GM19099 (cell line): Measurements from ENCODE around the gene ABAT.

Source experiments
- POLR2A ChIP-seq: IDR thresholded peaks from 3 replicates; pipeline ENCODE4 v1.6.1; 2011; ENCODE audit warnings: low read depth; ENCODE audit not compliant: insufficient read length; ENCODE audit errors: extremely low read depth

The ABAT gene

DNA sequence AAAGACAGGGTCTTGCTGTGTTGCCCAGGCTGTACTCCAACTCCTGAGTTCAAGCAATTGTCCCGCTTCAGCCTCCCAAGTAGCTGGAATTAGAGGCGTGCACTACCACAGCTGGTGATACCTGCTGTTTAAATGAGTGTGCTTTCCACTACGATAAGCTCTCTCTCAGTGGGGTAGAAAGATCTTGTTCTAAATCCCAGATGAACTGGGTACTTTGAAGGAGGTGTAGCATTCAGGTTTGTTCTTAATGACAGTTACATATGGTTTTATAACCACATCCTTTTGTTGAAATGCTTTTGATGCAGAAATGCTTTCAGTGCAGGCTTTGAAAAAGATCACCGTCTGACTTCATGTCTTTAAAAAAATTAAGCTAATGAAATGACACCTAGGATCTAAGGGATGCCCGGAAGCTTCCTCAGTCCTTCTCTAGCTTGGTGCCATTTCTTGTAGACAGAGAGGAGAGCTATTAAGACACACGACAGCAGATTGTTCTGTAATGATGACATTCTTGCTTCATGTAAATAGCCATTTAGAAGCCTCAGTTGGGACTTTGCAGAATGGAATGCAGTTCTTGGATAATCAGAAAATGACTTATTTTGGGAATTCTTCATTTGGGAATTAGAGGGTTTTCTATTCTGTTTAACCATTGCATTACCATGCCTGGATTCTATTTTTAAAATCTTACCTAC is 142.7 kb downstream of the ABAT start:
- TF ChIP-seq POLR2A: no peak

DNA sequence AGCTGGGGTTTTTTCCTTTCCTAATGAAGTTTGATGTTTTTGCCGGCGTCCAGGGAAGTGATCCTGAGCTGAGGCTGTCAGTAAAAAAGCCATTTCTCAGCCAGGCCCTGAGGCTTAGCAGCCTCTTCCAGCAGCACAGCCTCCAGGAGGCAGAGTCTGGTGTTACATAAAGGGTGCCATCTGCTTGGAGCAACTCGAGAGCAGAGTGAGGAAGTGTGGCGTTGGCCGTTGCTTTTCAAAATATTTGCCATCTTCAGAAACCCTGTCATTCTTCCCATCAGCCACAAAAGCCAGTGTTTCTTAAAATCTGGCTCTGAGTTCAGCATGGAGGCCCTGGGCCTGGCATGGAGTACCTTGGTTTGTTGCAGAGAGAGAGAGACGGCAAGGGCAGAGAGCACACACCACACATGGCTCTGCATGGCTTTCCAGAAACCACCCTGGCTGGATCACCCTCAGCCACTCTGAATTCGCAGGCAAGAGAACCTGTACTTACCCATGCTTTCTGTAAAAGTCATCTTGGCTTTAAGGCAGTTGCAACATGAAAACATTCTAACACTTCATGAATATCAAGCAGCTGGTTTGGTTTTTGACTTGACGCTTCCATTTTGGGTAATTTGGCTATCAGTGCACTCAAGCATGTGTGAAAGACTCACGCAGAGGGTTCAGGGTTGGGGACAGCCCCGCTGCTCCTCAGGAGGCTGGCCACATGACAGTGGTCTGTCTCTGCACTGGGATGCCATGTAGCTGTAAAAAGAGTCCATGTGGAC is 144.3 kb downstream of the ABAT start:
- TF ChIP-seq POLR2A: no peak

DNA sequence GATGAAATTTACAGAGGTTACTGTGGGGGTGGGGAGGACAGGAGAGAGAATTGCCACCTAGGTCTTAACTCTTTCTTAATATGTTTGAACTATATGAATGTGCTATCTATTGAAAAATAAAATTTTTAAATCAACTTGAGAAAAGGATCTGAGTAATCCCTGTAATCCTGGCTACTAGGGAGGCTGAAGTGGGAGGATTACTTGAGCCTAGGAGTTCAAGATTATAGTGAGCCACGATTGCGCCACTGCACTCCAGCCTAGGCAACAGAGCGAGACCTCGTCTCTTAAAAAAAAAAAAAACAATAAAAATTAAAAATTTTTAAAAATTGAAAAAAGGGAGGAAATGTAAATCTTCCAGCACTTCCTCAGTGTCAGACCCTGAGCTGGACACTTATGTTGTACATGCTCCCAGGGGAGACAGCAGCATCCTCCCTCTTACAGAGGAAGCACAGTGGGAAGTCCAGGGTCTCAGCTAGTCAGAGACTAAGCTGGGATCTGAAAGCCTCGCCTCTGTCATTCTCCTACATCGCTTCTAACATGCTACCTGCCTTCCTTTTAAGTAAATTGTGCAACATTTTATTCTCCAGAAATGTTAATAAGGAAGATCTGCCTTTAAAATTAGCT is 145.1 kb downstream of the ABAT start:
- no peak for TF ChIP-seq POLR2A

DNA sequence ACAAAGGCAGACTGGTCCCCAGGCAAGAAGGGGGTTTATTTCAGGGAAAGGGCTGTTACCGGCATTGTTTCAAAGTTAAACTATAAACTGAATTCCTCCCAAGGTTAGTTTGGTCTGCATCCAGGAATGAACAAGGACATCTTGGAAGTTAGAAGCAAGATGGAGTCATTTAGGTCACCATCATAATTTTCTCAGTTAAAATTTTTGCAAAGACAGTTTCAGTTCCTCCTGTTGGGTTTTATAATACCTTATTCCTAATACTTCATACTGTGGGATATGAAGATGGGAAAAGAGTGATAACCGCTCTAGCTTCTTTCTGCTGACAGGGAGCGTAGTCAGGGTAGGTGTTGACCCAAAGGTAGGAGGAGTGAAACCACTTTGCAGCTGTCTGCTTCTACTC is 148.0 kb downstream of the ABAT start:
- TF ChIP-seq POLR2A: no peak

DNA sequence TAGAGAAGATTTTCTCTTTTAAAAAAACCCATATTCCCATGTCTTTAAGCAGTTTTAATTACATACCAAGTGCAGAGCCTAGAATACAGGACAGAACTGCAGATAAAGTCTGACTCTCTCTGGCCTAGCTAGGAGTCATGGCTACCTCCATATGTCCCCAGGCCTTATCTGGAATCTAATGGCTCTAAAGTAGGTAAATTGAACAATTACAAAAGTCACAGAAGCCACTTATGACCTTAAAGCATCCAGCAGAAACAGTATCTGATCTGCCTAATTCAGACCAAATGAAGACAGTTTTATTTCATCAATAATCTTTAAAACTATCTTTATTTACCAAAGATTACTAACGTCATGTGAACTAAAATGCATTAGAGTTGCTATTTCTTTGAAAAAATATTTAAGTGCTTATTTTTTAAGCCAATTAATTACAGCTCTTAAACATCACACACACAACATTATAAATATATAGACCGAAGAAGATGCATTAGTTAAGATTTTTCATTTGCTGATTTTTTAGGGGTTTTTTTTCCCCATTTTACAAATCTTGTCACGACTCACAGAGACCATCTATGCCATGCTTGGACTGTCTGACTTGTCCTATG is 152.0 kb downstream of the ABAT start:
- no peak for TF ChIP-seq POLR2A

DNA sequence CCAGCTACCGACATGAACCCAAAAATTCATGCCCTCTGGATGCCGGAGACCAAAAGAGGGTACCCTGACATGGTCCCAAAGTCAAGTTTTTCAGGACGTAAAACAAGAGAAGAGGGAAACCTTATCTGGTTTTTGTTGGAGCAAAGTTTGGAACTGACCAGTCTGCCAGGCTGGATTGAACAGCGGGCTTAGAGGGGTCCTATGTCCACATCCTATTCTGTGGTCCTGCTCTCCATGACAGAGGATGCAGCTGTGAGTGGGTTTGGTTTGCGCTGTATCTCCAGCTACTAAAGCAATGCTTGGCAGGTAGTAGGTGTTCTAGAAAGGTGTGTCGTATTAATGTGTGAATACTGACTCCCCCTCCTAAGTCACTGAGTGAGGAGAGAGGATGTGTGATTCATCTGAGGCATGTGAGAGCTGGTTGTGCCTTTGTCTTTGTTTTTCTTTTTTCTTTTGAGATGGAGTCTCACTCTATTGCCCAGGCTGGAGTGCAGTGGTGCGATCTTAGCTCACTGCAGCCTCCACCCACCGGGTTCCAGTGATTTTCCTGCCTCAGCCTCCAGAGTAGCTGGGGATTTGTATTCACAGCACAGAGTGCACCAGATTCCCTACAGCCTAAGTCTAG is 154.2 kb downstream of the ABAT start:
- no peak for TF ChIP-seq POLR2A

DNA sequence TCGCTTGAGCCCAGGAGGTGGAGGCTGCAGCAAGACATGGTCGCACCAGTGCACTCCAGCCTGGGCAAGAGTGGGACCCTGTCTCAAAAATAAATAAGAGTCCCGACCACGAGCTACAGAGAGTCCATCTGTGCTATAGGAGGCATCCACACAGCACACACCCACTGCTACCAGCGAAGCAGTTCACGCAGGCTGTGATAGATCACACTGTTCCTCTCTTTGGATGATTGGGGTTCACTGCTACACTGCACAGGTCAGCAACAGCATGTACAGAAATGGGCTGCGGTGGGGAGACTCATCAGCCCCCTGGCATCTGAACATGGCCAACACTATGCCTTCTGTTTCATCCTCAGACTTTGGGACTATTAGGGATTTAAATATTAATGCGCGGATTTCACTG is 157.0 kb downstream of the ABAT start:
- TF ChIP-seq POLR2A: no peak

DNA sequence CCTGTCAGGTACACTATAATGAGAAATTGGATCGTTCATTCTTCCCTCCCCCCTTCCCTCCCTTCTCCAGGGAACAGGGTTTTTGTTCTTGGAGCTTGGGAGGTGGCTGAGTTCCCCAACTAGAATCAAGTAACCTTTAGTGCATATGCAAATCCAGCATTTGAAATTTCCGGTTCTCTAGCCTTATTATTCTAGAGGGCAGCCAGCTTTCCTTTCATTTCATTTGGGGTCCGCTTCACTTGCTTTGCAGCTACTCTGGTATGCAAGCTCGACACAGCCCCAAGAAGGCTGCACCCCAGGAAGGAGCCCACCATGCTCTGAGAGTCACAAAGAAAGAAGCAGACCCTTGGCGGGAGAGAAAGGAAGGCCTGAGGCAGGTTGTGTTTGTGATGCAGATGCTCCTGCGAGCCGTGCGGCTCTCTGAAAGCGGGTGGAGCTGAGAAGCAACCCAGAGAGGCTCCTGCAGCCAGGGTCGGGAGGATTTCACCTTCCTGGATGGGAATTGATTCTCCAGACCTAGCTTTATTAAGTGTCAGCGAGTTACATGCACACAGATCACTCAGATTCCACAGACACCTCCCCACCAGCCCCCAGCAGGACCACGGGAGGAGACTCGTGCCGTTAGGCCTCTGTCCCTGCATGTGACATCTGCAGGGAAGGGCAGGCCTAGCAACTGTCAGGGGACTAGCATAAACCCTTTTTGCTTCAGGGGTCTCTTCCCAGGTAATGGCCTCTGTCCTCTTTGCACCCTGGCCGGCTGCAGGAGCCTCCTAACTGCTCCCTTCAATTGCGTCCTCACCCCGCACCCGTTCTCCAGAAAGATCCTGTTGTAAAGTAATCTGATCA is 157.7 kb downstream of the ABAT start:
- TF ChIP-seq POLR2A: no peak

DNA sequence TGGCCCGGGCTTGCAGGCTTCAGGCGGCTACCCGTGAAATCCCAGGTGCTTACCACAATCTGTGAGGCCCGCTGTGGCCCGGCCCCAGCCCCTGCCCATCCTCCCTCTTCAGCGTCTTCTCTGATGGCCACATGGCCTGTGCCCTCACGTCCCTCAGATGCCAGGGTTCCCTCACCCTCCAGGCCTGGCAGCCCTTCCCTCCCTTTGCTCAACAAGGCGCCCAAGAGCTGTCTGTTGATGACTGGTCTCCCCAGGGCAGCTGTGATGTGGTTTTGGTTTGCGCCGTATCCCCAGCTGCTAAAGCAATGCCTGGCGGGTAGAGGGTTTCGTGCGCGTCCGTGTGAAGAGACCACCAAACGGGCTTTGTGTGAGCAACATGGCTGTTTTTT is 158.3 kb downstream of the ABAT start:
- TF ChIP-seq POLR2A: no peak
